ENCODE results near the gene GLIPR2. TPM values are rescaled to one million over a fixed set of nuclear protein-coding genes. Genes with fewer than 3 reads are reported as not detected.
"Not testable (repeated sequence)": the region's sequence is repeated elsewhere in the genome, so short reads cannot be mapped to it uniquely, and the experiment has no call there.

Gene GLIPR2
- total RNA-seq = 0.26 and 1.8 TPM in 2 replicates

DNA sequence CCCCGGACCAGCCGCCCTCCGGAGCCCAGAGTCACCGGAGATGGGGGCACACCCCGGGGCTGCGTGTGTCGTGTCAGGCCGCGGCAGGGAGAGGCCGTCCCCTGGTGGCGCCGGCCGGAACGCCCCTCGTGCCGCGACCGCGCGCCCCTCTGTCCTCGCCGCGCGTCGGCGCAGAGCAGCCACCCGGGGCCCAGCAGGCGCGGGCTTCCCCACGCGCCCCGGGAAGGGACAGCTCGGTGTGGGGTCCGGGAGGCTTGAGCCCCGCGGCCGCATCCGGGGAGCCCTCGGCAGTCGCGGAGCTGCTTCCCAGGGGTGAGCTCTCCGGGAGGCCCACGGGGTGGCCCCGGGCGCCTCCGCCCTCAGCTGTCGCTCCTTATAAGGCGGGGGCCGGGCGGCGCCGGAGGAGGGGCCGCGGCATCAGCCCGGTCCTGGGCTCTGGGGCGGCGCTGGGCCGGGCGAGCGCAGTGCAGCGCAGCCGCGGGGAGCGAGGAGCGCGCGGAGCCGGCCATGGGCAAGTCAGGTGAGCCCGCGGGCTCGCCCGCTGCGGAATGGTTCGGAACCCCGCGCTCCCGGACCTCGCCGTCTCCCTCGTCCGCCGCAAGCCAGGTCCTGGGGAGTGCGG, at the start of gene GLIPR2:
Gene GLIPR2, plus strand, starts transcription at position 462 of the 622 bp plus-strand sequence. Its CDS starts 46 bp downstream, at position 508.
- DNase-seq (ENCODE audit: low read depth) = peak; percentile 29
- FAIRE-seq = no peak
- H3K4me3 ChIP-seq (ENCODE audit: low read depth, low read length) = peak within 1 kb of the TSS; percentile 37
- H3K27me3 ChIP-seq (ENCODE audit: control insufficient read depth, insufficient read depth, low read length) = peaks cover 9% of the 10 kb centered on the region
- H3K36me3 ChIP-seq (ENCODE audit: control insufficient read depth, insufficient read depth, low read length) = no peaks in the 10 kb centered on the region
- no peak for TF ChIP-seq CTCF (IDR thresholded peaks at IDR 0.05; ENCODE audit: insufficient read depth, low read length, severe bottlenecking)

DNA sequence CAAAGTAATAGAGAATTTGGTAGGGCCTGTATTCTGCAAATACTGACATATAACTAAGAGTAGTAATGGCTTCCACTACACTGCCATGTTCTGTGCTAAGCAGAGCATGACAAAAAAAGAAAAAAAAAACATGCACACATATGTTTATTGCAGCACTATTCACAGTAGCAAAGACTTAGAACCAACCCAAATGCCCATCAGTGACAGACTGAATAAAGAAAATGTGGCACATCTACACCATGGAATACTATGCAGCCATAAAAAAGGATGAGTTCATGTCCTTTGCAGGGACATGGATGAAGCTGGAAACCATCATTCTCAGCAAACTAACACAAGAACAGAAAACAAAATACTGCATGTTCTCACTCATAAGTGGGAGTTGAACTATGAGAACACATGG, 49.5 kb upstream of the GLIPR2 start:
- not testable (repeated sequence) for FAIRE-seq

GRCh38 chr9:36088020-36088419, 48.5 kb upstream of the GLIPR2 start:
- DNase-seq (ENCODE audit: low read depth) (no peak), FAIRE-seq (no peak)
- Histone ChIP-seq H3K4me3 (ENCODE audit: low read depth, low read length) (no peak overlapping the region), H3K36me3 (ENCODE audit: control insufficient read depth, insufficient read depth, low read length) (no peaks in the 10 kb centered on the region), H3K27me3 (ENCODE audit: control insufficient read depth, insufficient read depth, low read length) (no peaks in the 10 kb centered on the region)
- TF ChIP-seq CTCF (IDR thresholded peaks at IDR 0.05; ENCODE audit: insufficient read depth, low read length, severe bottlenecking) = no peak

More for the DNA sequence above, 49.5 kb upstream of the GLIPR2 start:
- H3K36me3 ChIP-seq (ENCODE audit: control insufficient read depth, insufficient read depth, low read length); H3K4me3 ChIP-seq (ENCODE audit: low read depth, low read length); H3K27me3 ChIP-seq (ENCODE audit: control insufficient read depth, insufficient read depth, low read length); DNase-seq (ENCODE audit: low read depth): not testable (repeated sequence)

- Histone ChIP-seq H3K27me3 (ENCODE audit: control insufficient read depth, insufficient read depth, low read length) (no peaks in the 10 kb centered on the region), H3K36me3 (ENCODE audit: control insufficient read depth, insufficient read depth, low read length) (no peaks in the 10 kb centered on the region), H3K4me3 (ENCODE audit: low read depth, low read length) (no peak overlapping the region)
- no peak for FAIRE-seq
- peak; percentile 38 for DNase-seq (ENCODE audit: low read depth)
- no peak for TF ChIP-seq CTCF (IDR thresholded peaks at IDR 0.05; ENCODE audit: insufficient read depth, low read length, severe bottlenecking)
Observed at GRCh38 chr9:36091026-36091953, 45.2 kb upstream of the GLIPR2 start.

DNA sequence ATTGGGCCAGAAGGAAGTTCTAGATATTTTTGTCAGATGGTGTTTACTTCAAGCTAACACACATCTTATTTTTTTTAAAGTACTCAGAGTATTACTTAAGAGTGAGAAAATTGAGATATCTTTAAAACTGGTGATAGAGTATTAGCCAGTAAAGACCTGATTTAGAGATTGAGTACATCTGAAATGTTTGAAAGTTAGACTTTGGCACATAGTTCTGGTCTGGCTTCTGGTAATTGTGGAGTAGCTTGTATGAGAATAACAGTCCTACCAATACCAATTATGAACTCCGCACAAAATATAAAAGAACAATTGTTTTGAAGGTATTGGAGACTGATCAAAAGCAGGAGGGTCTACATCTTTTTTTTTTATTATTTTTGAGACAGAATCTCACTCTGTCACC, 44.5 kb upstream of the GLIPR2 start:
- Histone ChIP-seq H3K4me3 (ENCODE audit: low read depth, low read length) (no peak overlapping the region), H3K36me3 (ENCODE audit: control insufficient read depth, insufficient read depth, low read length) (no peaks in the 10 kb centered on the region), H3K27me3 (ENCODE audit: control insufficient read depth, insufficient read depth, low read length) (no peaks in the 10 kb centered on the region)
- TF ChIP-seq CTCF (IDR thresholded peaks at IDR 0.05; ENCODE audit: insufficient read depth, low read length, severe bottlenecking) = no peak
- no peak for DNase-seq (ENCODE audit: low read depth)
- no peak for FAIRE-seq

DNA sequence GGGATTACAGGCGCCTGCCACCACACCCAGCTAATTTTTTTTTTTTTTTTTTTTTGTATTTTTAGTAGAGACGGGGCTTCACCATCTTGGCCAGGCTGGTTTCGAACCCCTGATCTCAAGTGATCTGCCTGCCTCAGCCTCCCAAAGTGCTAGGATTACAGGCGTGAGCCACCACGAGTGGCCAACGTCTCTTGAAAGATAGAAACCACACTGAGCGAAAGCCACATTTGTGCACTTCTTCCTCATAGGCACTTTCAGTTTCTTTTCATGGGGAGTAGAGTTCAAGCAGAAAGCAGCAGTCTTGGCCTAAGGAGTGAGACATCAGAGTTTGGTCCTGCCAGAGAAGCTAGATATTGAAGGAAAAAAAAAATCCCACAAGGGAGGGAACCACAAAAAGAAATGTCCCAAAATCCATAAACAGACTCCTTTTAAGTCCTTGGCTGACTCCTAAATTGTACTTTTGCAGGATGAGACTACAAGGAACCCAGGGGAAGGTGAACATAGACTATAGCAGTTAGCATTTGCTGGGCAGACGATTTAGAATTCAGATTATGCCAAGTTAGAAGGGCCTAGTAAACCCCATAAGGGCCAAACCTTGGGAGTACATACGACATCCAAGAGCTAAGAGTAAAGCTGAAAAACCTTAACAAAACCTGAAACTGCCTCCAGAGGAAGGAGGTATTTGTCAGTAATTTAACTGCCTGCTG, 43.9 kb upstream of the GLIPR2 start:
- Histone ChIP-seq H3K27me3 (ENCODE audit: control insufficient read depth, insufficient read depth, low read length) (no peaks in the 10 kb centered on the region), H3K36me3 (ENCODE audit: control insufficient read depth, insufficient read depth, low read length) (no peaks in the 10 kb centered on the region), H3K4me3 (ENCODE audit: low read depth, low read length) (no peak overlapping the region)
- no peak for DNase-seq (ENCODE audit: low read depth)
- FAIRE-seq = no peak
- TF ChIP-seq CTCF (IDR thresholded peaks at IDR 0.05; ENCODE audit: insufficient read depth, low read length, severe bottlenecking) = no peak
